ENCODE measurements around the gene ABCA13. TPM values are rescaled to one million over a fixed set of nuclear protein-coding genes. Genes with fewer than 3 reads are reported as not detected.

ABCA13 gene
- total RNA-seq, 1 donor from 2014 or later = 0.02 TPM

DNA sequence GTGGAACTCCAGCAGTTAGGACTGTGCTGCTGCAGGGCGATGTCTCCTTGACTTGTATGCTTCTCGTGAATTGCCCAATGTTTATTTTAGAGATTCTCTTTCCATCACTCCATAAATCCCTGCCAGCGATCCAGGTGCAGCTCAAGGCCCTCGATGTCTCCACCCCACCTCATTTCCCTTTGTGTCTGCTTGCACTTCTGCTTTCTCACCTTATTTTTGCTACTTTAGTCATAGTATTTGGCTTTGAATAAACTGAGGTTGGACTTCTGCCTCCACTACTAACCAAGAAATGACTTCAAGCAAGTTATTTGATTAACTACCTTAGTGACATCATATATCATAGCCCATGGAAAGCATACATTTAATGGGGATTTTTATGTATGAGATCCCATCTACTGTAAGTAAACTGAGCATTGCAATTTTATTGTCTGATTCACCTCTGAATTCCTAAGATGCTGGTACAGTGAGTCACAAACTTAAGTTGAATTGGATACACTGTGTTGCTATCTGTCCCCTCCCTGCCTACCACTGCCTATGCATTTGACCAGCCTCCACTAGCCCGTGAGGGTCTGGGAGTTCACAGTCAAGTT is 255.8 kb downstream of the ABCA13 start:
- intact Hi-C loops (cut with micrococcal nuclease) = no loop called here

GRCh38 chr7:48427671-48428070 is 256.4 kb downstream of the ABCA13 start:
- intact Hi-C loops (cut with micrococcal nuclease) = no loop called here

- intact Hi-C loops (cut with micrococcal nuclease) = no loop called here
Measured at GRCh38 chr7:48428091-48428684, 256.9 kb downstream of the ABCA13 start.

DNA sequence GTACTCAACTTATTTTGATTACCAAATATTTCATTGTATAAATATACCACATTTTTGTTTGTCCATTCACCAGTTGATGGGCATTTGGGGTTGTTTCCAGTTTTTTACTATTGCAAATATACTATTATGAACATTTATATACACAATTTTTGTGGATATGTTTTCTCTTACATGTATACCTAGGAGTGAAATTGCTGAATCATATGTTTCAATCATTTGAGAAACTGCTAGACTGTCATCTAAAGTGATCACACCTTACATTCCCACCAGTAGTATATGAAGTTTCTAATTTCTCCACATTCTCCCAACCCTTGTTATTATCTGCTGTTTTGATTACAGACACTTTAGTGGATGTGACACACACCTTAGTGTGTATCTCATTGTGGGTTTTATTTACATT is 257.9 kb downstream of the ABCA13 start:
- intact Hi-C loops (cut with micrococcal nuclease) = no loop called here

- intact Hi-C loops (cut with micrococcal nuclease) = no loop called here
Measured at GRCh38 chr7:48438206-48438605, 266.9 kb downstream of the ABCA13 start.

- intact Hi-C loops (cut with micrococcal nuclease) = no loop called here
Measured at GRCh38 chr7:48441848-48442492, 270.7 kb downstream of the ABCA13 start.

- intact Hi-C loops (cut with micrococcal nuclease) = no loop called here
Measured at GRCh38 chr7:48443051-48443450, 271.8 kb downstream of the ABCA13 start.

DNA sequence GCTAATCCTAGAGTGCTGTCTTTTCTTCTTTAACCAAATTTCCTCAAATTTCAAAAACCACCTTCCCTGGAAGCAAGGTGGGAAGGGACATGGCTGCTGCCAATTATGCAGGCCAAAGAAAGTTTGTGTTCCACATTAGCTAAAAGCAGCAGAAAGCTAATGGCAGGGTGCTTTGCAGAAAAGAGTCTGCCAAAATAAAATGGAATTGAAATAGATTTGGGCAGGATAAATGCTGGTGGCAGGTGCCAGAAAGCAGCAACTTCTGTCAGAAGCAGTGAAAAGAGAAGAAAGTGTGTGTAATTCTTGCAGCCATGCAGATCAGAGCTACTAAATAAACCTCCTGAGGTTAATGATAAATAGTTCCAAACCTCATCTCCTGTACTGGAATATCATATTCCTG is 275.5 kb downstream of the ABCA13 start:
- intact Hi-C loops (cut with micrococcal nuclease) = no loop called here

DNA sequence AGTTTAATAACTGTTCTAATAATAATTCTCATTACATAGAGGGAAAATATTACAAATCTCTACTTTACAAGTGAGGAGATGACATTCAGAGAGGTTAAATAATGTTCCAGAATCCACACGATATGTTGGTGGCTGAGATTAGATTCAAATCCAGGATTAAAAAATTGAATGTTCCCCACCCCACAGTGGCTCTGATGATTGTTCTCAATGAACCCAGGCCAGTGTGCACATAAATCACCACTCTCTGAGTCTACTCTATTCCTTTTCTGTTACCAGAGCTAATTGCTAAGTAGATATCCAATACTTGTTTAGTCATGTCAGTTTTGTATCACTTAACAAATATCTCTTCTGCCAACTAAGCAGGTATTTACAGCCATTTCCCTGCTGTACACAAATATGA is 281.0 kb downstream of the ABCA13 start:
- intact Hi-C loops (cut with micrococcal nuclease) = no loop called here

- intact Hi-C loops (cut with micrococcal nuclease) = no loop called here
Measured at GRCh38 chr7:48454750-48455192, 283.5 kb downstream of the ABCA13 start.

DNA sequence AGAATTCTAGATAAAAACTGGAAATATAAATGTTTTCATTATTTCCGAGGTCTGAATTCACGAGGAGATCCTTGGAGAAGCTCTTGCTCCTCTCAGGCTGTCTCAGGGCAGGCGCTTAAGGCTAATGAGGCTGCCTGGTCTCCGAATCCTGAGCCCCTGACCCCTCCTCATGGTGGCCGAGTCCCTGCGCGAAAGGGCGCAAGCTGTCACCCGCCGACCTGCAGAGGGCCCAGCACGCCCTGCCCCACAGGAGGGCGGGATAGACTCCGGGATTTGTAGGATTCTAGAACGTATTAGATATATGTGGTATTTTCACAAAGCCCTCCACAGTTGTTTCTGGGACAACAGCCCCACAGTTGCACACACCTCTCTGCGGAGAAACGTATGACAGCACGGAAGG is 284.1 kb downstream of the ABCA13 start:
- intact Hi-C loops (cut with micrococcal nuclease) = no loop called here

- intact Hi-C loops (cut with micrococcal nuclease) = no loop called here
Measured at GRCh38 chr7:48458701-48459524, 287.7 kb downstream of the ABCA13 start.

DNA sequence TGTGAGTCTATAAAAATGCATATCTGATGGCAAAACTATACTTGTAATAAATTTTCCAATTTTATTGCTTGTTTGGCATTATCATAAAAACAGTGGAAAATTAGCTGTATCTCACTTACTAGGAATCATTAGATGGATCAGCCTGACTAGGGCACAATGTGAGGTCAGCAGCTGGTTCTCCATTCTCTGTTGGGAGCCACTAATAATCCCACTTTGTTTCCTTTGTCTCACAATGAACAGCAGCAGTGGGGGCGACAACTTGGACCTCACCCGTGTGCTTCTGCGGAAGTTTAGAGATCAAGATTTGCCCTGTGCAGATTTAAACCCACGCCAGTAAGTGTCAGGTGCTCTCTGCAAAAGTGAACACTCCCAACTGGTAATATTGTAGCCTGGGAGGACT is 295.5 kb downstream of the ABCA13 start:
- intact Hi-C loops (cut with micrococcal nuclease) = no loop called here

- intact Hi-C loops (cut with micrococcal nuclease) = no loop called here
Measured at GRCh38 chr7:48471196-48471595, 299.9 kb downstream of the ABCA13 start.

DNA sequence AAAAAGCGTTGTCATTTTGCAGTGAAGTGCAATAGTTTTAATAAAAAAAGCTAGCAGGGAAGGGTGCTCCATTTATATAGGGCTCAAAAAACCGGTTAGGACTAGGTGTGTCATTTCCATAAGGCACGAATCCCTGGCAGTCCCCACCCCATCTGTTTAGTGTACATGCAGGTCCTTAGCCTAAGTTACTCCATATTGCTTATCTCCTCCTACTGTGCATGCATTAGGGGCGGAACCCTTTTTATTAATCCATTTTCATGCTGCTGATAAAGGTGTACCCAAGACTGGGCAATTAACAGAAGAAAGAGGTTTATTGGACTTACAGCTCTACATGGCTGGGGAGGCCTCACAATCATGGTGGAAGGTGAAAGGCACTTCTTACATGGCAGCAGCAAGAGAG is 301.4 kb downstream of the ABCA13 start:
- intact Hi-C loops (cut with micrococcal nuclease) = no loop called here

DNA sequence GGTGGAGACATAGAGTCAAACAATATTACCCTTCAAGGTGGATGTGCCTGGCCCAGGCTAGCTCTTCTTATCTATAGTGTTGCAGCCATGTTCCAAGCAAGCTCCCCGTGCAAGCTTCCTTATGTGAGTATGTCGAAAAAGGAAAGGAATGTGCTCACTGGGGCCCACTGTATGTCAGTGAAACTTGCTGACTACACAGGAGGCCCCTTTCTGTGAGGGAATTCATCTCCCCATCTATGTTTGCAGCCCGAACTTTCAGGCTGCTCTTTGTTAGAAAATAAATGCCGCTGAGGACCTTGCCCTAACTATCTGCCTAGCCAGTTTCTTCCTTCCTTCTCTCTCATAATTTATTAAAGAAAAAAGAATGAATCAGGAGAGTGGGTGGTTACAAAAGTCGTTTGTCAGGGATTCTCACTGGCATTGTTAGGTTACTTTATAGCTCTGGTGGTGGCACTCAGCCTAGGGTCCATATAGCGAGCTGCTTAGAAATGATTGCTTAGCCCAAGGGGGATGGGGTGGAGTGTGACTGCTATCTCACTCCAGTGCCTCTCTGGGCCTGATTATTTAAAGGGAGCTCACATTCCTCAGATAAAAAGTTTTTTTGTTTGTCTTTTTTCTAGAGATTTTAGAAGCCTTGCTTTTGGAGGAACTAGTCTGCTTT is 302.1 kb downstream of the ABCA13 start:
- intact Hi-C loops (cut with micrococcal nuclease) = no loop called here

GRCh38 chr7:48481235-48481634 is 310.0 kb downstream of the ABCA13 start:
- intact Hi-C loops (cut with micrococcal nuclease) = no loop called here

DNA sequence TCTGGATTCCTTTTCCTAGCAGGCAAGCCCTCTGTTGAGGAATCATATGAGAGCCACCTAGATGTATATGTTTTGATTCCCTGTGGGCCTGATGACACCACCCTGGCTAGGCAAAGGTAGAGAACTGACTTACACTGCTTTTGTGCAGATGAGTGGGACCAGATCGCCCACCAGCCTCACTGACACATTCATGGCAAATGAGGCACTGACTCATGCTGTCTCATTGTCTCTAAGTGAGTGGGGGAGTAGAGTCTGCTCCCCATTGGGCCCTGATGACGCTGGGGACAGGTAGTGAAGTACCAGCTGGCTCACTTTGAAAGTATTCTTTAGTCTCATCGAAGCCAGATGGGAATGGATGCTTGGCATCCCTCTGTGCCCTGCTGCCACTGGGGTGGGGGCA is 326.3 kb downstream of the ABCA13 start:
- intact Hi-C loops (cut with micrococcal nuclease) = no loop called here

DNA sequence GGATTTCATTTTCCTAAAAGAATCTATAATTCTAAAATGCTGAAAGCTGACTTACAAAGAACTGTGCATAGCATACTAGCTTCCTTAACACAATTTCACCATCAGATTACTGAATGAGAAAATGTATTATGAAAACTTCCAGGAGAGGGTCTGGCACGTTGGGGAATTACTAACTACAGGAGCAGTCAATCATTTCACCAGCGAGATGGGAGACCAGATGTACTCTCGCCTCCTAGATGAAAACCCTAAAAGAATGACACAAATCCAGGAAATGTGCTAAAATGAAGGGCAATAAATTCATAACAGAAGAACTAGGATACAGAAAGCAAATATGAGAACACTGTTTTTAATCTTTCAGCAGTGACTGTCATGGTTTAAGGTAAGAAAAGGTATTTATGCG is 330.8 kb downstream of the ABCA13 start:
- intact Hi-C loops (cut with micrococcal nuclease) = no loop called here

GRCh38 chr7:48505051-48505450 is 333.8 kb downstream of the ABCA13 start:
- intact Hi-C loops (cut with micrococcal nuclease) = no loop called here

DNA sequence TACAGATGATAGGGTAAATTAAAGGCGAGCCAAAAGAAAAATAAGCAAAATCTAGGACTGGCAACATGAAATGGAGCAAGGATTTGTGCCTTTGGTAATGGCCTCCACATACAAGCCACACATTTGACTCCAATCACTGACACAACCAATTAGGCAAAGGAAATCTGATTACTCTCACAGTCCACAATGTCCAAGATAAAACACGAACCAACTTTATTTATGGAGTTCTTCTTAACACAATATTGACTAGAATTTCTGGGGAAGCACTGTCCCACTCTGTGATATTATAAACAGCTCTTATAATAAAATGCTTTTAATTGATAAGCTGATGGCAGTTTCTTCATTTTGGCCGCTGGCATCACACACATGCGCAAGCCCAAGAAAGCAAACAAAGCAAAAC is 334.2 kb downstream of the ABCA13 start:
- intact Hi-C loops (cut with micrococcal nuclease) = no loop called here

GRCh38 chr7:48506569-48506968 is 335.3 kb downstream of the ABCA13 start:
- intact Hi-C loops (cut with micrococcal nuclease) = no loop called here
